IPS DF 6.9 (cell line): ENCODE measurements around the gene FAM186B.
A peak's percentile ranks its signal among the peaks of the same experiment; 100 is the strongest.

Experiments
- DNase-seq: peaks from one replicate; pipeline ENCODE4 v3.0.0-alpha.2; 2013; ENCODE audit warnings: low read depth, low spot score
- H3K27ac ChIP-seq: one replicate; pipeline ENCODE4 v1.5.1; 2013; ENCODE audit warnings: low read length, control low read depth
- H3K27me3 ChIP-seq: 2 replicates; pipeline ENCODE4 v1.6.1; 2013; ENCODE audit warnings: mild to moderate bottlenecking, low read length; ENCODE audit not compliant: control insufficient read depth, insufficient read depth
- H3K36me3 ChIP-seq: 2 replicates; pipeline ENCODE4 v1.6.1; 2013; ENCODE audit warnings: low read length; ENCODE audit not compliant: control insufficient read depth, insufficient read depth
- H3K4me1 ChIP-seq: 2 replicates; pipeline ENCODE4 v1.6.1; 2013; ENCODE audit warnings: low read length; ENCODE audit not compliant: control insufficient read depth, insufficient read depth
- H3K4me3 ChIP-seq: 2 replicates; pipeline ENCODE4 v1.5.1; 2013; ENCODE audit warnings: mild to moderate bottlenecking, low read length
- H3K9me3 ChIP-seq: 2 replicates; pipeline ENCODE4 v1.6.1; 2013; ENCODE audit warnings: low read length, inconsistent platforms; ENCODE audit not compliant: control insufficient read depth, insufficient read depth
- WGBS: extraction: QIAGEN DNeasy Blood & Tissue Kit; methylation state at CpG from one replicate; pipeline ENCODE4 v1.1.7; 2013; ENCODE audit warnings: mixed read lengths, missing lambda C conversion rate; ENCODE audit not compliant: insufficient read length, insufficient coverage; 5-methylcytosine and 5-hydroxymethylcytosine counted together

FAM186B gene

GRCh38 chr12:49567611-49568441 lies 37.6 kb downstream of the FAM186B start, which contains the start of gene MCRS1:
TSS of gene MCRS1 (minus strand) at chr12:49568142. CDS start at chr12:49566731, 1,411 bp downstream.
- Histone ChIP-seq H3K27ac (no peak within 1 kb of the TSS), H3K36me3 (peaks cover 21% of the 10 kb centered on the region), H3K27me3 (no peaks in the 10 kb centered on the region), H3K4me3 (peak within 1 kb of the TSS; percentile 78; the same call in 1 of the 2 replicates), H3K4me1 (no peaks in the 10 kb centered on the region), H3K9me3 (no peaks in the 10 kb centered on the region)
- no CpG with 5 or more reads among the region's 54 CpGs for WGBS
- peak; percentile 82 for DNase-seq

- peak overlapping the region; percentile 78; the same call in 1 of the 2 replicates for H3K4me3 ChIP-seq
- no peaks in the 10 kb centered on the region for H3K27me3 ChIP-seq
- no CpG with 5 or more reads among the region's 11 CpGs for WGBS
- no peaks in the 10 kb centered on the region for H3K9me3 ChIP-seq
- H3K27ac ChIP-seq: no peak overlapping the region
- no peaks in the 10 kb centered on the region for H3K4me1 ChIP-seq
- DNase-seq: no peak
- peaks cover 24% of the 10 kb centered on the region for H3K36me3 ChIP-seq
Observed at GRCh38 chr12:49567302-49567610, 38.2 kb downstream of the FAM186B start.

GRCh38 chr12:49566361-49566760 lies 39.1 kb downstream of the FAM186B start:
- H3K27ac ChIP-seq: no peak overlapping the region
- H3K4me1 ChIP-seq: no peaks in the 10 kb centered on the region
- DNase-seq: no peak
- H3K27me3 ChIP-seq: no peaks in the 10 kb centered on the region
- no CpG with 5 or more reads among the region's 13 CpGs for WGBS
- H3K36me3 ChIP-seq: peaks cover 24% of the 10 kb centered on the region
- H3K9me3 ChIP-seq: no peaks in the 10 kb centered on the region
- no peak overlapping the region for H3K4me3 ChIP-seq

- Histone ChIP-seq H3K4me1 (no peaks in the 10 kb centered on the region), H3K9me3 (no peaks in the 10 kb centered on the region), H3K27me3 (no peaks in the 10 kb centered on the region), H3K36me3 (peaks cover 25% of the 10 kb centered on the region), H3K27ac (no peak overlapping the region), H3K4me3 (no peak overlapping the region)
- DNase-seq: no peak
- WGBS: no CpG with 5 or more reads among the region's 12 CpGs
Observed at GRCh38 chr12:49565406-49566265, 39.8 kb downstream of the FAM186B start.

GRCh38 chr12:49564686-49565405 lies 40.6 kb downstream of the FAM186B start:
- Histone ChIP-seq H3K4me3 (no peak overlapping the region), H3K4me1 (no peaks in the 10 kb centered on the region), H3K27me3 (no peaks in the 10 kb centered on the region), H3K9me3 (no peaks in the 10 kb centered on the region), H3K36me3 (peaks cover 31% of the 10 kb centered on the region), H3K27ac (no peak overlapping the region)
- DNase-seq: no peak
- no CpG with 5 or more reads among the region's 8 CpGs for WGBS

GRCh38 chr12:49563951-49564685 lies 41.3 kb downstream of the FAM186B start:
- Histone ChIP-seq H3K36me3 (peaks cover 38% of the 10 kb centered on the region), H3K4me1 (no peaks in the 10 kb centered on the region), H3K9me3 (no peaks in the 10 kb centered on the region), H3K27me3 (no peaks in the 10 kb centered on the region), H3K27ac (no peak overlapping the region), H3K4me3 (no peak overlapping the region)
- DNase-seq: no peak
- WGBS: no CpG with 5 or more reads among the region's 14 CpGs

GRCh38 chr12:49562831-49563230 lies 42.6 kb downstream of the FAM186B start:
- Histone ChIP-seq H3K4me1 (no peaks in the 10 kb centered on the region), H3K4me3 (no peak overlapping the region), H3K27me3 (no peaks in the 10 kb centered on the region), H3K9me3 (no peaks in the 10 kb centered on the region), H3K36me3 (peaks cover 47% of the 10 kb centered on the region), H3K27ac (no peak overlapping the region)
- no CpG with 5 or more reads among the region's 6 CpGs for WGBS
- no peak for DNase-seq

GRCh38 chr12:49562233-49562632 lies 43.2 kb downstream of the FAM186B start:
- Histone ChIP-seq H3K36me3 (peaks cover 49% of the 10 kb centered on the region), H3K27me3 (no peaks in the 10 kb centered on the region), H3K9me3 (no peaks in the 10 kb centered on the region), H3K27ac (no peak overlapping the region), H3K4me1 (no peaks in the 10 kb centered on the region), H3K4me3 (no peak overlapping the region)
- no CpG with 5 or more reads among the region's 6 CpGs for WGBS
- DNase-seq: no peak

GRCh38 chr12:49560695-49561094 lies 44.7 kb downstream of the FAM186B start:
- H3K36me3 ChIP-seq: peaks cover 52% of the 10 kb centered on the region
- no peaks in the 10 kb centered on the region for H3K4me1 ChIP-seq
- no peaks in the 10 kb centered on the region for H3K27me3 ChIP-seq
- no peak overlapping the region for H3K4me3 ChIP-seq
- no peak for DNase-seq
- H3K27ac ChIP-seq: no peak overlapping the region
- H3K9me3 ChIP-seq: no peaks in the 10 kb centered on the region
- WGBS: no CpG with 5 or more reads among the region's 7 CpGs
